Tracheal epithelial cell (primary cell): Measurements from ENCODE around the gene SEC22C. TPM values are rescaled to one million over a fixed set of nuclear protein-coding genes. Genes with fewer than 3 reads are reported as not detected.

ENCODE experiments used
- total RNA-seq: library from RNA; depleted of rRNA; stranded (reverse); fragments of >200 nt; gene quantifications from 2 replicates; pipeline ENCODE4 v1.2.1, GENCODE V29; 2014

The SEC22C gene
- total RNA-seq, result 53.3 and 77.6 TPM in 2 replicates

GRCh38 chr3:42581709-42582473 is at the start of gene SEC22C:
Gene SEC22C, minus strand, starts transcription at chr3:42581967. Its CDS starts 12,921 bp downstream, at chr3:42569046.

GRCh38 chr3:42600111-42600957 is 18.6 kb upstream of the SEC22C start, which contains the start of gene NKTR:
Gene NKTR, plus strand, starts transcription at chr3:42600686. Its CDS starts 321 bp downstream, at chr3:42601007.

GRCh38 chr3:42502429-42503250 is 79.1 kb downstream of the SEC22C start, which contains the start of gene VIPR1:
Gene VIPR1, plus strand, starts transcription at chr3:42502643. Its CDS starts 93 bp downstream, at chr3:42502736.

Other genes starting within 250 kb of the SEC22C start
- gene LYZL4, start 171.4 kb downstream of the SEC22C start, total RNA-seq, result not detected in 2 replicates
- gene VIPR1, start 79.3 kb downstream of the SEC22C start, total RNA-seq, result 3.4 and 7.9 TPM in 2 replicates
- gene SS18L2, start 8.9 kb upstream of the SEC22C start, total RNA-seq, result 19.8 and 24.1 TPM in 2 replicates
- gene NKTR, start 18.7 kb upstream of the SEC22C start, total RNA-seq, result 22.7 and 25.8 TPM in 2 replicates
- 7.2 and 16.9 TPM in 2 replicates for gene ZBTB47, start 71.7 kb upstream of the SEC22C start, total RNA-seq
- not detected in 2 replicates for gene KLHL40, start 103.6 kb upstream of the SEC22C start, total RNA-seq
- not detected in 2 replicates for gene HHATL, start 120.8 kb upstream of the SEC22C start, total RNA-seq
- gene CCDC13, start 191.3 kb upstream of the SEC22C start, total RNA-seq, result under 0.01 and 0.64 TPM in 2 replicates
- gene HIGD1A, start 222.5 kb upstream of the SEC22C start, total RNA-seq, result 212 and 219 TPM in 2 replicates
- 0.96 and 1.7 TPM in 2 replicates for gene ACKR2, start 227.5 kb upstream of the SEC22C start, total RNA-seq